OCI-LY3 (cell line): Measurements from ENCODE around the gene CADPS.

Experiments
- H2AFZ ChIP-seq: fragments of 200-600, 300-600 bp; shearing (Covaris generic); 2 replicates; pipeline ENCODE4 v1.6.0; 2014; ENCODE audit warnings: antibody characterized with exemption, low read depth, low read length
- H3K27ac ChIP-seq: fragments of 200-600, 300-600 bp; sonication (generic); 2 replicates; pipeline ENCODE4 v1.5.1; 2014; ENCODE audit warnings: mild to moderate bottlenecking, low read length, moderate library complexity, mixed read lengths
- H3K27me3 ChIP-seq: fragments of 200-600, 300-600 bp; sonication (generic); 2 replicates; pipeline ENCODE4 v1.6.1; 2014; ENCODE audit warnings: low read depth, low read length, mixed read lengths
- H3K36me3 ChIP-seq: fragments of 200-600, 300-600 bp; sonication (generic); replicated peaks from 2 replicates; pipeline ENCODE3; 2014; ENCODE audit warnings: low read depth, low read length, mixed read lengths
- H3K4me1 ChIP-seq: fragments of 300-600, 200-600 bp; sonication (generic); 2 replicates; pipeline ENCODE4 v1.6.1; 2014; ENCODE audit warnings: low read length, mixed read lengths
- H3K4me2 ChIP-seq: fragments of 200-600, 300-600 bp; sonication (generic); 2 replicates; pipeline ENCODE4 v1.6.1; 2014; ENCODE audit warnings: low read length, mixed read lengths
- H3K4me3 ChIP-seq: fragments of 300-600, 200-600 bp; sonication (generic); 2 replicates; pipeline ENCODE4 v1.5.1; 2014; ENCODE audit warnings: antibody characterized with exemption, mild to moderate bottlenecking, low read length, moderate library complexity
- H3K79me2 ChIP-seq: fragments of 300-600, 200-600 bp; shearing (Covaris generic); 2 replicates; pipeline ENCODE4 v1.6.1; 2014; ENCODE audit warnings: mild to moderate bottlenecking, low read length, mixed read lengths
- H3K9ac ChIP-seq: fragments of 300-600, 200-600 bp; shearing (Covaris generic); 2 replicates; pipeline ENCODE4 v1.6.0; 2014; ENCODE audit warnings: mild to moderate bottlenecking, low read length, moderate library complexity
- H3K9me3 ChIP-seq: fragments of 200-600, 300-600 bp; shearing (Covaris generic); 2 replicates; pipeline ENCODE4 v1.6.1; 2014; ENCODE audit warnings: low read length, mixed read lengths; ENCODE audit not compliant: insufficient read depth
- H4K20me1 ChIP-seq: fragments of 200-600, 300-600 bp; sonication (generic); 2 replicates; pipeline ENCODE4 v1.6.1; 2016; ENCODE audit warnings: low read length, mixed read lengths; ENCODE audit not compliant: insufficient read depth
- EZH2phosphoT487 ChIP-seq: fragments of 200-600 bp; shearing (Covaris generic); IDR thresholded peaks from 2 replicates; pipeline ENCODE4 v1.6.1; 2018; ENCODE audit warnings: antibody characterized with exemption, mixed run types, low read depth
- TF ChIP-seq, protein P1 (sequence below): fragments of 200-600, 300-600 bp; sonication (generic); IDR thresholded peaks from 2 replicates; pipeline ENCODE4 v1.5.1; 2014; ENCODE audit warnings: antibody characterized with exemption, low read length, low read depth

CADPS gene

GRCh38 chr3:62823461-62824050 is 51.7 kb downstream of the CADPS start:
- no peaks in the 10 kb centered on the region for H3K9me3 ChIP-seq
- H3K4me1 ChIP-seq: no peaks in the 10 kb centered on the region
- H3K4me3 ChIP-seq: no peak overlapping the region
- H3K27me3 ChIP-seq: 0 out of 2 replicates have a peak, but pooled peaks cover 6% of the 10 kb centered on the region
- H3K9ac ChIP-seq: no peak overlapping the region
- H2AFZ ChIP-seq: no peak overlapping the region
- H3K27ac ChIP-seq: no peak overlapping the region
- H3K4me2 ChIP-seq: no peak overlapping the region
- H3K36me3 ChIP-seq: no peaks in the 10 kb centered on the region
- no peaks in the 10 kb centered on the region for H4K20me1 ChIP-seq
- H3K79me2 ChIP-seq: no peaks in the 10 kb centered on the region
- no peak for TF ChIP-seq EZH2phosphoT487
- TF ChIP-seq, protein P1, sequence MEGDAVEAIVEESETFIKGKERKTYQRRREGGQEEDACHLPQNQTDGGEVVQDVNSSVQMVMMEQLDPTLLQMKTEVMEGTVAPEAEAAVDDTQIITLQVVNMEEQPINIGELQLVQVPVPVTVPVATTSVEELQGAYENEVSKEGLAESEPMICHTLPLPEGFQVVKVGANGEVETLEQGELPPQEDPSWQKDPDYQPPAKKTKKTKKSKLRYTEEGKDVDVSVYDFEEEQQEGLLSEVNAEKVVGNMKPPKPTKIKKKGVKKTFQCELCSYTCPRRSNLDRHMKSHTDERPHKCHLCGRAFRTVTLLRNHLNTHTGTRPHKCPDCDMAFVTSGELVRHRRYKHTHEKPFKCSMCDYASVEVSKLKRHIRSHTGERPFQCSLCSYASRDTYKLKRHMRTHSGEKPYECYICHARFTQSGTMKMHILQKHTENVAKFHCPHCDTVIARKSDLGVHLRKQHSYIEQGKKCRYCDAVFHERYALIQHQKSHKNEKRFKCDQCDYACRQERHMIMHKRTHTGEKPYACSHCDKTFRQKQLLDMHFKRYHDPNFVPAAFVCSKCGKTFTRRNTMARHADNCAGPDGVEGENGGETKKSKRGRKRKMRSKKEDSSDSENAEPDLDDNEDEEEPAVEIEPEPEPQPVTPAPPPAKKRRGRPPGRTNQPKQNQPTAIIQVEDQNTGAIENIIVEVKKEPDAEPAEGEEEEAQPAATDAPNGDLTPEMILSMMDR: no peak

DNA sequence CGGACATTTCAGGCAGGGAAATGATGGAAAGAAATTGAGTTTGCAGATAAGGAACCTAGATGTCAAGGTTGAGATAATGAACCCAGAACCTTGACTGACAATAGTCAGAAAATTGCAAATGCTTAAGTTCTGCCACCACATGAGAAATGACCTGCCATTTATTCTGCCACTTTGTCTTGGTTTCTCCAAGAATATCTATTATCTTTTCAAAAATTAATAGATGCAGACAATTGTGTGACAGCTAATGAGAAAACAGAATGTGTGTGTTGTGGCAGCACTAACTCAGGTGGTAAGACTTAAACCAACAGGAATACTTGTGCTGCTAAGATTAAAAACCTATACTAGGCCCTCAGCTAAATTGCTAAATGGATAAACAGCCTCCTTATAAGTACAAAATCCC is 52.3 kb downstream of the CADPS start:
- Histone ChIP-seq H3K4me1 (no peaks in the 10 kb centered on the region), H3K4me2 (no peak overlapping the region), H3K27me3 (0 out of 2 replicates have a peak, but pooled peaks cover 6% of the 10 kb centered on the region), H4K20me1 (no peaks in the 10 kb centered on the region), H3K9ac (no peak overlapping the region), H3K36me3 (no peaks in the 10 kb centered on the region), H3K4me3 (no peak overlapping the region), H2AFZ (no peak overlapping the region), H3K79me2 (no peaks in the 10 kb centered on the region), H3K9me3 (no peaks in the 10 kb centered on the region), H3K27ac (no peak overlapping the region)
- TF ChIP-seq, protein P1: no peak

DNA sequence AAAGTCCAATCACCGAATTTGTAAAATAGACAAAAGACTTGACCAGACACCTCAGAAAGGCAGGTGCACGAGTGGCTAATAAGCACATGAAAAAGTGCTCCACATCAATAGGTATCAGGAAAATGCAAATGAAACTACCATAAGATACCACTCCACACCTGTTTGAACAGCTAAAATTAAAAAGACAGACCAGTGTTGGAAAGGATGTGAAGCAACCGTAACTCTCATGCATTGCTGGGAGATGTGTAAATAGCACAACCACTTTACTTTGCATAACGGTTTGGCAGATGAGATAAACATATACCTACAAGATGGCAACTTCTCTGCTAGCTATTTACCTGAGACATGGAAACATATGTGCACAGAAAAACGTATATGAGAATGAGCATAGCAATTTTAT is 56.9 kb downstream of the CADPS start:
- Histone ChIP-seq H3K9me3 (no peaks in the 10 kb centered on the region), H3K4me2 (no peak overlapping the region)

DNA sequence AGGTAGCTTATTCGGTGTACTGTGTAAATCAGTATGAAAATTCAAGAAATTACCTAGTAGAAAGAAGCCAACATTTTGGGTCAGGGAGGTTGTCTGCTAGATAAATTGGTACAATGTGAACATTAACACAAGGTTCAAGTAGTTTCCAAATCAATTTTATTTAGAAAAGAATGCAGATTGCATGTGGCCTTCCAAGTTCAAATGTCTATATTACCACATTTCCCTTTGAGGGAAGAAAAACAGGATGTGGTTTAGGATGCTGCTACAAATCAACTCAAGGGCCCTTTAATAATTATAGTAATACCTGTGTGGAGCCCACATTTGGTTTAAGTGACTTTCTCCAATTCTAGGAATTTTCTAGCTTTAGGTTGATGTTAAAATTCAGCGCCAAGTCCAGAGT is 57.5 kb downstream of the CADPS start:
- Histone ChIP-seq H3K79me2 (no peaks in the 10 kb centered on the region), H3K4me1 (no peaks in the 10 kb centered on the region), H2AFZ (no peak overlapping the region), H3K27ac (no peak overlapping the region), H3K4me2 (no peak overlapping the region), H3K27me3 (no peaks in the 10 kb centered on the region), H3K36me3 (no peaks in the 10 kb centered on the region), H3K9me3 (no peaks in the 10 kb centered on the region), H3K9ac (no peak overlapping the region), H3K4me3 (no peak overlapping the region), H4K20me1 (no peaks in the 10 kb centered on the region)
- no peak for TF ChIP-seq EZH2phosphoT487
- TF ChIP-seq, protein P1: no peak

More for the DNA sequence above, 56.9 kb downstream of the CADPS start:
- TF ChIP-seq EZH2phosphoT487: no peak
- TF ChIP-seq, protein P1: no peak
- no peaks in the 10 kb centered on the region for H3K36me3 ChIP-seq
- no peaks in the 10 kb centered on the region for H3K27me3 ChIP-seq
- H3K9ac ChIP-seq: no peak overlapping the region
- H3K4me1 ChIP-seq: no peaks in the 10 kb centered on the region
- no peak overlapping the region for H3K4me3 ChIP-seq
- H3K27ac ChIP-seq: no peak overlapping the region
- H3K79me2 ChIP-seq: no peaks in the 10 kb centered on the region
- H2AFZ ChIP-seq: no peak overlapping the region
- no peaks in the 10 kb centered on the region for H4K20me1 ChIP-seq
